Tibial nerve (tissue), 4 donors: ENCODE data around the gene MED15.

Experiments used
- CTCF ChIP-seq, 5 experiments: fragments of 200-600 bp in 3 of 5; fragments of 450-650 bp in 2 of 5; sonication (generic) in 3 of 5; IDR thresholded peaks; one replicate each; pipeline ENCODE4 v1.5.1; 2016 to 2019; ENCODE audit warnings: antibody characterized with exemption in 5 of 5, mild to moderate bottlenecking in 3 of 5, moderate library complexity in 2 of 5
- EP300 ChIP-seq, 2 donors: sonication (generic); formaldehyde crosslinking; IDR thresholded peaks; one replicate each; pipeline ENCODE4 v1.6.1; 2017; ENCODE audit warnings: antibody characterized with exemption in 2 of 2, mild to moderate bottlenecking in 1 of 2

- peak; percentile 40 to 72 (median 53) for TF ChIP-seq CTCF (IDR thresholded peaks at IDR 0.05)
- TF ChIP-seq EP300 (IDR thresholded peaks at IDR 0.05): no peak
These were observed 64.2 kb downstream of the MED15 start for GRCh38 chr22:20571531-20572007.
